ENCODE data around the gene DGKZ. TPM values are rescaled to one million over a fixed set of nuclear protein-coding genes. Genes with fewer than 3 reads are reported as not detected.

The DGKZ gene
- total and polyA plus RNA-seq, 8 donors: 34.6 to 65.1 (median 40.0) TPM

DNA sequence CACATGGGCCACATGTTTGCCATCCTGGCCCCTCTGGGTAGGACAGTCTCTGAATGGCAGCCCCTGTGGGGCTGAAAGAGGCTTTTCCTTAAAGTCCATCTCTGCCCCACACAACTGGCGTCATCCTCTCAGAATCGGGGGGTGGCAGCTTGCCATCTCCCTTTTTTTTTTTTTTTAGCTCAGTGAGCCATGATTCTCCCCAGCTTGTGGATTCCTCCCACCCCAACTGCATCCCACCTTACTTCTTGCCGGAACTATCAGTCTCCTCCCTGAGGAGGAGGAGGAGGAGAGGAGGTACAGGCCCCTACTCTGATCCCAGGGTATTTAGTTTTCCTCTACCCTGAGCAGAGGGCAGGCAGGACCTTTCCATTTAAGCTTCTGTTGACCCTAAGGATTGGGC is 3.4 kb downstream of the DGKZ start:
- TF ChIP-seq, protein P1, sequence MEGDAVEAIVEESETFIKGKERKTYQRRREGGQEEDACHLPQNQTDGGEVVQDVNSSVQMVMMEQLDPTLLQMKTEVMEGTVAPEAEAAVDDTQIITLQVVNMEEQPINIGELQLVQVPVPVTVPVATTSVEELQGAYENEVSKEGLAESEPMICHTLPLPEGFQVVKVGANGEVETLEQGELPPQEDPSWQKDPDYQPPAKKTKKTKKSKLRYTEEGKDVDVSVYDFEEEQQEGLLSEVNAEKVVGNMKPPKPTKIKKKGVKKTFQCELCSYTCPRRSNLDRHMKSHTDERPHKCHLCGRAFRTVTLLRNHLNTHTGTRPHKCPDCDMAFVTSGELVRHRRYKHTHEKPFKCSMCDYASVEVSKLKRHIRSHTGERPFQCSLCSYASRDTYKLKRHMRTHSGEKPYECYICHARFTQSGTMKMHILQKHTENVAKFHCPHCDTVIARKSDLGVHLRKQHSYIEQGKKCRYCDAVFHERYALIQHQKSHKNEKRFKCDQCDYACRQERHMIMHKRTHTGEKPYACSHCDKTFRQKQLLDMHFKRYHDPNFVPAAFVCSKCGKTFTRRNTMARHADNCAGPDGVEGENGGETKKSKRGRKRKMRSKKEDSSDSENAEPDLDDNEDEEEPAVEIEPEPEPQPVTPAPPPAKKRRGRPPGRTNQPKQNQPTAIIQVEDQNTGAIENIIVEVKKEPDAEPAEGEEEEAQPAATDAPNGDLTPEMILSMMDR (IDR thresholded peaks at IDR 0.05): no peak
- DNase-seq: no peak
- Histone ChIP-seq H3K4me1 (peaks cover 13 to 88% of the 10 kb centered on the region in 2 donors), H3K36me3 (no peaks in the 10 kb centered on the region), H3K4me3 (no peak overlapping the region), H3K27ac (peak overlapping the region in 1 of 2 donors; percentile 26), H3K9me3 (no peaks in the 10 kb centered on the region), H3K27me3 (no peaks in the 10 kb centered on the region)
- intact Hi-C loops (cut with DNase I): no loop called here
- no peak for ATAC-seq

- Histone ChIP-seq H3K4me1 (peaks cover 13 to 88% of the 10 kb centered on the region in 2 donors), H3K4me3 (no peak overlapping the region), H3K36me3 (peaks cover 0 to under 1% of the 10 kb centered on the region in 2 donors), H3K27me3 (no peaks in the 10 kb centered on the region), H3K9me3 (no peaks in the 10 kb centered on the region), H3K27ac (peak overlapping the region in 1 of 2 donors; percentile 26)
- DNase-seq (no peak), ATAC-seq (no peak)
- intact Hi-C loops (cut with DNase I): no loop called here
- TF ChIP-seq, protein P1 (IDR thresholded peaks at IDR 0.05): no peak
Observed at GRCh38 chr11:46351148-46351547, 3.9 kb downstream of the DGKZ start.

- H3K36me3 ChIP-seq: peaks cover 0 to 4% of the 10 kb centered on the region in 2 donors
- DNase-seq: no peak
- TF ChIP-seq, protein P1 (IDR thresholded peaks at IDR 0.05): no peak
- intact Hi-C loops (cut with DNase I): no loop called here
- peak overlapping the region in 1 of 2 donors; percentile 26 for H3K27ac ChIP-seq
- no peaks in the 10 kb centered on the region for H3K27me3 ChIP-seq
- no peak overlapping the region for H3K4me3 ChIP-seq
- H3K4me1 ChIP-seq: peaks cover 13 to 88% of the 10 kb centered on the region in 2 donors
- ATAC-seq: no peak
- H3K9me3 ChIP-seq: no peaks in the 10 kb centered on the region
Observed at GRCh38 chr11:46351606-46352005, 4.3 kb downstream of the DGKZ start.

GRCh38 chr11:46352063-46352841 is 5.0 kb downstream of the DGKZ start:
- Histone ChIP-seq H3K36me3 (peaks cover 0 to 4% of the 10 kb centered on the region in 2 donors), H3K4me1 (peaks cover 13 to 89% of the 10 kb centered on the region in 2 donors), H3K27ac (peak overlapping the region in 1 of 2 donors; percentile 33), H3K9me3 (no peaks in the 10 kb centered on the region), H3K4me3 (no peak overlapping the region), H3K27me3 (no peaks in the 10 kb centered on the region)
- intact Hi-C loops (cut with DNase I): no loop called here
- peak in 1 of 4 donors; percentile 88 for DNase-seq
- TF ChIP-seq, protein P1 (IDR thresholded peaks at IDR 0.05): peak; percentile 74 to 93
- no peak for ATAC-seq

GRCh38 chr11:46353698-46354097 is 6.4 kb downstream of the DGKZ start:
- peak in 1 of 4 donors; percentile 37 for DNase-seq
- no peak for ATAC-seq
- peaks cover 0 to 4% of the 10 kb centered on the region in 2 donors for H3K36me3 ChIP-seq
- no peak overlapping the region for H3K4me3 ChIP-seq
- TF ChIP-seq, protein P1 (IDR thresholded peaks at IDR 0.05): no peak
- no peaks in the 10 kb centered on the region for H3K27me3 ChIP-seq
- intact Hi-C loops (cut with DNase I): no loop called here
- H3K9me3 ChIP-seq: no peaks in the 10 kb centered on the region
- H3K27ac ChIP-seq: peak overlapping the region in 1 of 2 donors; percentile 34
- peaks cover 5 to 94% of the 10 kb centered on the region in 2 donors for H3K4me1 ChIP-seq

All from left lung (tissue), 10 donors.